ENCODE measurements around the gene LMF1. TPM values are rescaled to one million over a fixed set of nuclear protein-coding genes. Genes with fewer than 3 reads are reported as not detected.

The LMF1 gene
- total RNA-seq, 2 experiments from 2014 or later: 17.0 to 31.4 TPM

- ChIA-PET POLR2A (no interaction called here), CTCF (ENCODE audit: unreplicated experiment) (no interaction called here)
- DNase-seq (ENCODE audit: low spot score): no peak
- Histone ChIP-seq H3K4me3 (ENCODE audit: low read depth, low read length, poor library complexity, severe bottlenecking) (no peak overlapping the region), H2AFZ (ENCODE audit: low read length) (no peak overlapping the region), H3K4me1 (ENCODE audit: insufficient read depth, low read length, poor library complexity, severe bottlenecking) (no peaks in the 10 kb centered on the region), H3K9me3 (ENCODE audit: low read length) (no peaks in the 10 kb centered on the region), H3K36me3 (ENCODE audit: insufficient read depth, low read length) (no peaks in the 10 kb centered on the region), H3K79me2 (ENCODE audit: insufficient read depth, low read depth, low read length) (no peaks in the 10 kb centered on the region), H3K27ac (ENCODE audit: low read depth, low read length, poor library complexity, severe bottlenecking) (no peak overlapping the region), H4K20me1 (ENCODE audit: insufficient read depth, low read length) (no peaks in the 10 kb centered on the region), H3K9me2 (ENCODE audit: insufficient read depth, low read length) (no peaks in the 10 kb centered on the region), H3K4me2 (ENCODE audit: low read length) (no peak overlapping the region)
- TF ChIP-seq, protein P1, sequence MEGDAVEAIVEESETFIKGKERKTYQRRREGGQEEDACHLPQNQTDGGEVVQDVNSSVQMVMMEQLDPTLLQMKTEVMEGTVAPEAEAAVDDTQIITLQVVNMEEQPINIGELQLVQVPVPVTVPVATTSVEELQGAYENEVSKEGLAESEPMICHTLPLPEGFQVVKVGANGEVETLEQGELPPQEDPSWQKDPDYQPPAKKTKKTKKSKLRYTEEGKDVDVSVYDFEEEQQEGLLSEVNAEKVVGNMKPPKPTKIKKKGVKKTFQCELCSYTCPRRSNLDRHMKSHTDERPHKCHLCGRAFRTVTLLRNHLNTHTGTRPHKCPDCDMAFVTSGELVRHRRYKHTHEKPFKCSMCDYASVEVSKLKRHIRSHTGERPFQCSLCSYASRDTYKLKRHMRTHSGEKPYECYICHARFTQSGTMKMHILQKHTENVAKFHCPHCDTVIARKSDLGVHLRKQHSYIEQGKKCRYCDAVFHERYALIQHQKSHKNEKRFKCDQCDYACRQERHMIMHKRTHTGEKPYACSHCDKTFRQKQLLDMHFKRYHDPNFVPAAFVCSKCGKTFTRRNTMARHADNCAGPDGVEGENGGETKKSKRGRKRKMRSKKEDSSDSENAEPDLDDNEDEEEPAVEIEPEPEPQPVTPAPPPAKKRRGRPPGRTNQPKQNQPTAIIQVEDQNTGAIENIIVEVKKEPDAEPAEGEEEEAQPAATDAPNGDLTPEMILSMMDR (conservative IDR thresholded peaks at IDR 0.05; ENCODE audit: low read length): no peak
- no peak for TF ChIP-seq EZH2phosphoT487 (IDR thresholded peaks at IDR 0.05; ENCODE audit: borderline replicate concordance, low read depth, low read length)
- BruUV-seq (replicated peaks): no TSS peak
- intact Hi-C loops (cut with micrococcal nuclease; ENCODE audit: unreplicated experiment): no loop called here
Measured at GRCh38 chr16:847151-847550, 123.6 kb downstream of the LMF1 start.

DNA sequence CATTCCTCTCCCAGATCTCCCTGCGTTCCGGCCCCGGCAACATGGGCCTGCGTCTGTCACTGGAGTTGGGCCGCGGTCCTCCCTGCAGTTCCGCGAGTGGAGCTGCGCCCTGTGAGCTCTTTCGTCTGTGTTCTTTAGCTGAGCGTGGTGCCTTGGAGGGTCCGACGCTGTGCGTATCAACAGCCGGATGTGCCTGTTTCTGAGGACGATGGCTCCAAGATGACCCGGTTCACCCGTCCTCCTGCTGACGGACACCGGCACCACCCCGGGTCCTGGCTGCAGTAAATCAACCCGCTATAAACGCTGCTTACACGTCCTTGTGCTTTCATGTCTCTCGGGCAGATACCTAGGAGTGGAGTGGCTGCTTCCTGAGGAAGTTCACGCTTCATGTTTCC is 125.4 kb downstream of the LMF1 start:
- Histone ChIP-seq H3K9me2 (ENCODE audit: insufficient read depth, low read length) (no peaks in the 10 kb centered on the region), H3K36me3 (ENCODE audit: insufficient read depth, low read length) (no peaks in the 10 kb centered on the region), H3K4me2 (ENCODE audit: low read length) (no peak overlapping the region), H3K9me3 (ENCODE audit: low read length) (no peaks in the 10 kb centered on the region), H3K79me2 (ENCODE audit: insufficient read depth, low read depth, low read length) (no peaks in the 10 kb centered on the region), H3K27ac (ENCODE audit: low read depth, low read length, poor library complexity, severe bottlenecking) (no peak overlapping the region), H3K4me1 (ENCODE audit: insufficient read depth, low read length, poor library complexity, severe bottlenecking) (no peaks in the 10 kb centered on the region), H2AFZ (ENCODE audit: low read length) (no peak overlapping the region), H3K4me3 (ENCODE audit: low read depth, low read length, poor library complexity, severe bottlenecking) (no peak overlapping the region), H4K20me1 (ENCODE audit: insufficient read depth, low read length) (no peaks in the 10 kb centered on the region)
- intact Hi-C loops (cut with micrococcal nuclease; ENCODE audit: unreplicated experiment): no loop called here
- BruUV-seq (replicated peaks): no TSS peak
- DNase-seq (ENCODE audit: low spot score): no peak
- ChIA-PET CTCF (ENCODE audit: unreplicated experiment) (no interaction called here), POLR2A (no interaction called here)
- TF ChIP-seq, protein P1 (conservative IDR thresholded peaks at IDR 0.05; ENCODE audit: low read length): no peak
- TF ChIP-seq EZH2phosphoT487 (IDR thresholded peaks at IDR 0.05; ENCODE audit: borderline replicate concordance, low read depth, low read length): no peak

- POLR2A ChIA-PET: no interaction called here
- TF ChIP-seq, protein P1 (conservative IDR thresholded peaks at IDR 0.05; ENCODE audit: low read length): no peak
- TF ChIP-seq EZH2phosphoT487 (IDR thresholded peaks at IDR 0.05; ENCODE audit: borderline replicate concordance, low read depth, low read length): no peak
- Histone ChIP-seq H3K9me2 (ENCODE audit: insufficient read depth, low read length) (no peaks in the 10 kb centered on the region), H4K20me1 (ENCODE audit: insufficient read depth, low read length) (no peaks in the 10 kb centered on the region), H3K4me3 (ENCODE audit: low read depth, low read length, poor library complexity, severe bottlenecking) (no peak overlapping the region), H3K4me1 (ENCODE audit: insufficient read depth, low read length, poor library complexity, severe bottlenecking) (no peaks in the 10 kb centered on the region), H3K9me3 (ENCODE audit: low read length) (no peaks in the 10 kb centered on the region), H3K27ac (ENCODE audit: low read depth, low read length, poor library complexity, severe bottlenecking) (no peak overlapping the region), H3K79me2 (ENCODE audit: insufficient read depth, low read depth, low read length) (no peaks in the 10 kb centered on the region), H3K36me3 (ENCODE audit: insufficient read depth, low read length) (no peaks in the 10 kb centered on the region), H2AFZ (ENCODE audit: low read length) (no peak overlapping the region), H3K4me2 (ENCODE audit: low read length) (no peak overlapping the region)
- intact Hi-C loops (cut with micrococcal nuclease; ENCODE audit: unreplicated experiment): no loop called here
- BruUV-seq (replicated peaks): no TSS peak
- no peak for DNase-seq (ENCODE audit: low spot score)
- CTCF ChIA-PET (ENCODE audit: unreplicated experiment): no interaction called here
Measured at GRCh38 chr16:844638-845350, 126.0 kb downstream of the LMF1 start.

Measured in OCI-LY7 (cell line).